GM21576 (cell line): Measurements from ENCODE around the gene RPS6KA1.

ENCODE experiments used
- ATAC-seq: cut with Tn5 transposase; IDR thresholded peaks from one replicate; pipeline ENCODE4 v1.9.1; 2021; ENCODE audit warnings: mild to moderate bottlenecking, moderate library complexity; ENCODE audit not compliant: unreplicated experiment

Gene RPS6KA1

DNA sequence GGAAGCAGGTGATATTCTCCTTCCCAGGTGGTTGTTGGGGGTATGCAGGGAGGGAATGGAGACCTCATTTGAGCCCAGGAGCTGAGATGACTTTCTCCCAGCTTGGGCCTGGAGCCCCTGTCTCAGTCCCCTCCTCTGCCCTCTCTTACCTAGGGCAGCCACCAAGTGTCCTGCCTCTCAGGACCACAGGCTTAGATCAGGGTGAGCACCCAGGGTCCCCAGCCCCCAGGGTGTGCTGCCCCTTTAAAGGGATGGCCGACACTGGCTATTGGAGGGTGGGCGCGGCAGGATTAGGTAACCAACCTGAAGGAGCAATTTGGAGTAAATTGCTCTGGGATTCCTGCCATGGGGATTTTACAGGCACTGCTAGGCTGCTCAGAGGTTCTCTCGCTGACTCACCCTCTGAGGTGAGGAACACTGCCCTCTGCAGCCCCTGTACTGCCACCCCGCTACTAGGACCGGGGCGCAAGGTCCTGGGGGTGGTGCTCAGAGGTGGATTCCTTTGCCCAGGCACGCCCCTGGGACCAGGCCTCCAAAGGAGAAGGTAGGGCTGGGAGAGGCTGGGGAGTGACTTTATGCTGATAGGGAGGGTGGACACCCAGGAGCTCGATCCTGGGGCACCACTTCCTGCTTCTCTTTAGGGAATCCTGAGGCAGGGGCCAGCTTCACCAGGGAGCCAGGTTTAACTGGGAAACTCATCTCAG lies 1.5 kb downstream of the RPS6KA1 start:
- no peak for ATAC-seq

DNA sequence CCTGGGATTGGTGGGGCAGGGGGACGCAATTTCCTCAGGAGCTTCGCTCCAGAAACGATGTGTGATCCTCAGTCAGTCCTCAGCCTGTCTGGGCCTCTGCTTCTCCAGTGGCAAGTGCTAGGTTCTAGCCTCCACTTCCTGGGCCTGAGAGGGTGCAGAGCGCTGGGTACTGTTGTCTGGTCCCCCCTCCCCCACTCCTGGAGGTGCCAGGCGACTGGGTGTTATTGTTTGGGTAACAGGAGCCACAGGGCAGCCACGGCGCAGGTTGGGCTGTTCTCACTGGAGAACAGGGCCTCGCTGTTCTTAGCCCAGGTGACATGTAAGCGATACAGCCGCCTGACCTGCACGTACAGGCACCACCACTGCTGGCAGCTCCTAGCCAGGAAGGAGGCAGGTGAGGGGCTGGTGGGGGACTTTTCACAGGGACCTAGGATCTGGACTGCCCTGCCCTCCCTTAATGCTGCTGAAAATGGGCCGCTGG lies 2.1 kb downstream of the RPS6KA1 start:
- no peak for ATAC-seq

DNA sequence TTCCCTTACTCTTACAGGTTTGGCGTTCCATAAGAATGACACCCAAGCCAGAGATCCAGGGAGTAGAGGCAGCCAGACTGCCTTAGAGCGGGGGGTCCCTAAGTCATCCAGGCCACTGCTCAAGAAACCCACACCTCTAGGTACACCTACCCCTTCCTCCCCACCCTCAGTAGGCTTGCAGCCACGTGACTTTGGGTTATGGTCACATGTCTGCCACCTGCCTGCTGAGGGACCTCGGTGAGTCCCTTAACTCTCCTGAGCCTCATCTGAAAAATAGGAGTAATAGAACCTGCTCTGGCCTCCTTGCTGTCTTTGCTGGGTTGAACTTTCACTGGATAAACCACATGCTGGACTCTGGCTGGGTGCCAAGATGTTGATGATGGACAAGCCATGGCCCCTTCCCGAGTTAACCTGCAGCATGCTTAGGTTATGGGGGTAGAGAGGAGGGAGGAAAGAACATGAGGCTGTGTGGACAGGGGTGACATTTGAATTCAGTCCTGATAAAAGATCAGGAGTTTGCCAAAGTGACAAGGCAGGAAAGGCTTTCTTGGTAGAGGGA lies 4.5 kb downstream of the RPS6KA1 start:
- ATAC-seq, result no peak

DNA sequence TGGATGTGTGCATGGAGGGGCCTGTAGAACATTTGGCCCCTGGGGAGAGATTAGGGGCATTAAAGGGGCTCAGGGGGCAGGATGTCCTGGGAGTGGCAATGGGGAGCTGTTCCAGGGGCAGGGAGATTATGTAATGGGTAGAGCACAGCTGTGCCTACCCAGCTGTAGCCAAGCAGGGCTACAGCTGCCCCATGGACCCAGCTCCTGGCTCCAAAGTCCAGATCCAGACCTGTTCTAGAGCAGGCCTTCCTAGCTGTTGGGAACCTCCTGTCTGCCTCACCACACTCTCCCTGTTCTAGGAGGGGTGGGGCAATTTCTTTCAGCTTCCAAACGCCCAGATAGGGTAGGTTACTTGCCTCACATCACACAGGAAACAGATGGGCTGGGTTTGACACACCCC lies 5.6 kb downstream of the RPS6KA1 start:
- no peak for ATAC-seq

DNA sequence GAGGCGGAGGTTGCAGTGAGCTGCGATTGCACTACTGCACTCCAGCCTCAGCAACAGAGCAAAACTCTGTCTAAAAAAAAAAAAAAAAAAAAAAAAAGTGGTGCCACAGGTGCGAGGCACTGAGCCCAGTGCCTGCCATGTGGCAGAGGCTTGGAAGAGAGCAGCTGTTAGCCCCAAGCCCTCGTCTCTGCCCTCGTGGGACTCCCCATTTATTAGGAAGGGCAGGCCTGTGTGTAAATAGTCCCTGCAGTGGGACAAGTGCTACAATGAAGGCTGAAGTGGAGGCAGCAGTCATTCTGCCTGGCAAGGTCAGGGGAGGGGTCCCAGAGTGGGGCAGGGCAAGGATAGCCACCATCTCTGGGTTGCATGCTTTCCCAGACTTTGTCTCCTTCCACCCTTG lies 6.5 kb downstream of the RPS6KA1 start:
- no peak for ATAC-seq

DNA sequence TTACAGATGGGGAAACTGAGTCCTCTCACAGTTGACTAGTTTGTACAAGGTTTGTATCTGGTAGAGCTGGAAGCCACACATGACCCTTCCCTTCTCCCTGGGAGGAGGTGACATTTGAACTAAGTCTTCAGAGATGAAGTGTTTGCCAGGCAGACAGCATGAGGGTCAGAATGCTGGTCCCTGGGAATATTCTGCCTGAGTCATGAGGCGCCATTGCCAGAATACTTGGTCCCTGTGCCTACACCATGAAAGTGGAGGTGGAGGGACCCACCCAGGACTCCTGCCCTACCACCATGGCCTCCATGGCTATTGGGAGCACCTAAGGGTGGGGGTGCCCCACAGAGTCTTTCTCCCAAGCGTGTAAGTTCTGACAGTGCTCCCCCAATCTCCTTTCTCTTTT lies 7.0 kb downstream of the RPS6KA1 start:
- no peak for ATAC-seq

DNA sequence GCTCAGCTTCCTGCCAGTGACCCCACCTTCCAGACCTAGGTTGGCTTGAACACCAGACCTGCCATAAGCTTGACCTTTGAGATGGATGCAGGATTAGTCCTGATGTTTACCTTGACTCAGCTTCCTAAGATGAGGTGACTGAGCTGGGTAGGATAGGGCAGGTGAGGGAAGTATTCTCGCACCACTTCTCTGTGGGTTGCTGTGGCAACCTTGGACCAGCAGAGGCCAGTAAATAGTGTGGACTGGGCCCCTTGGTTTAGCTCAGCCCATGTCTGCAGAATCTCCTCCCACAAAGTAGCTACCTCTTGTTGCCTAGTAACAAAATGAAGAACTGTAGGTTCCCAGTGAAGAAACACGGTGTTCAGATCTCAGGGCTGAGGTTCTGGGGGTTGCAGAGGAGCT lies 8.4 kb downstream of the RPS6KA1 start:
- ATAC-seq, result no peak

DNA sequence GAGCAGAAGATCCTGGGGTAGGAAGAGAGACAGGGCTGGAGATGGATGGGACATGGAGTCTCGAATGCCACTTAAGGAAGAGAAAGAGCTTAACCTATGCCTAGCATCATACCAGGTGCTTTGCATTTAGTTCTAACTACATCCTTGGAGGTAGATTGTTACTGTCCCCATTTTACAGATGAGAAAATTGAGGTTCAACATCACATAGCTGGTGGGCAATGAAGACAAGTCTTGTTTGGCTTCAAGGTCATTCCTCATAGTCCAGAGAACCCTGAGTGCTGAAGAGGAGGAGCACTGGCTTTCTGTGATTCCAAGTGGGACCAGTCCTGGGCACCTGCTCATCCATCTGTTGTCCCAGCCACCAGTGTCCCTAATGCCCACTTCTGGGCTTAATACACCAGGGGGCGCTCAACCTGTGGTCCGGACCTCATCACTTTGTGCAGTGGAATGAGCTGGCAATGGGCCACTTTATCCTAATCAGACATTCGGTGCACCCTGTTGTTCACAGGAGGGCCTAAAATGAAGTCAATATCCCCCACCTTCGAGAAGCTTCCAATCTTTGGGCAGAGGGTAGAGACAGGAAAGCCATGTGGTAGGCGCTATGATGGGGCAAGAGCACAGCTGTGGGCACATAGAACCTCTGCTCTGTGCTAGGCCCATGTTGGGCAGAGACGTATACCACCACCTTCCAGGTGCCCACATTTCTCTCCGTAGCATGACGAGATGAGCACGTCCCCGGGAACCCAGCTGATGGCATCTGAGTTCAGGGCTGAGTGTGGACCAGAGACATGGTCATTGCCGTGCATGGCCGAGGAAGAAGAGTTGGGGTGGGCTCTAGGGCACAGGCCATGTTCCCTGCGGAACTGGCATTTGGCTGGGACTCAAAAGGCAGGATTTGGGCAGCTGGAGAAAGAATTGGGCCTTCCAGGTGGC lies 9.2 kb downstream of the RPS6KA1 start:
- ATAC-seq, result no peak

DNA sequence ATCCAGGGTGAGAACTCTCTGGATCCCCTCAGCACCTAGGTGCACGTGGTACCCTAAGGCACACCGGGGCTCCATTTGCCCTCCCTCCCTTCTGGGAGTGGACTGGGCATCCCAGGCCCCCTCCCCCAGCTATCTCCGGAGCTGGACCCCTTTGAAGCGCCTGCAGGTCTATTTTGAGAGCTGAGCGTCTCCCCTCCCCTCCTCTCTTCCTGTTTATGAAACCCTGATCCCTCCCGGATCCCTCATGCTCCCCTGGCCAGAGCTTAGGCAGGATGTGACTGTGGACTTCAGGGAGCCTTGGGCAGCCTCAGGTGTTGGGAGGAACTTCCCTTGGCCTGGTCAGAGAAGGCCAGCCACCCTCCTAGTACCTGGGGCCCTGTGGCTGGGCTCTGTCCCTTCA lies 10.2 kb downstream of the RPS6KA1 start:
- ATAC-seq, result no peak

DNA sequence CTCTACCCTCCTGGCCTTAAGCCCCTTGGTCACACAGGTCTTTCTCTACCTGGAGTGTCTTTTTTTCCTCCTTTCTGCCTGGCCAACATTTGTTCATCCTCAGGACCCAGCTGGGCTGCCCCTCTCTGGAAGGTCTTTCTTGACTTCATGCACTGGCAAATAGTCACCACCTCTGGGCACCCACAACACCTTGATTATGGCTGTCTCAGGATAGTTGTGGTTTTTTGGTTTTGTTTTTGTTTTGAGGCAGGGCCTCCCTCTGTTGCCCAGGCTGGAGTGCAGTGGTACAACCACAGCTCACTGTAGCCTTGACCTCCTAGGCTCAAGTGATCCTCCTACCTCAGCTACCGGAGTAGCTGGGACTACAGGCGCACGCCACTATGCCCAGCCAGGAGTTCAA lies 10.8 kb downstream of the RPS6KA1 start:
- no peak for ATAC-seq

DNA sequence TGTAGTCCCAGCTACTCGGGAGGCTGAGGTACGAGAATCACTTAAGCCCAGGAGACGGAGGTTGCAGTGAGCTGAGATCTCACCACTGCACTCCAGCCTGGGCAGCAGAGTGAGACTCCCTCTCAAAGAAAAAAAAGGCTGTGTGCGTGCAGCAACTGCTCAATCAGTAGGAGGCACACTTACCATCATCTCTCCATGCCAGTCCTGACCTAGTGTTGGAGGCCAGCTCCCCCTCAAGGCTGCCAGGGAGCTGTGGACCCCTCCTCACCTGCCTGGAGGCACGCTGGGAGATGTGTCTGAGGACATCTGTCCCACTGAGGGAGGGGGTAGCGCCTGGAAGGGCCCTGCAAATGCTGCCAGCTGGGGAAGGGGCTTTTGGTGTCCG lies 11.9 kb downstream of the RPS6KA1 start:
- ATAC-seq, result no peak

DNA sequence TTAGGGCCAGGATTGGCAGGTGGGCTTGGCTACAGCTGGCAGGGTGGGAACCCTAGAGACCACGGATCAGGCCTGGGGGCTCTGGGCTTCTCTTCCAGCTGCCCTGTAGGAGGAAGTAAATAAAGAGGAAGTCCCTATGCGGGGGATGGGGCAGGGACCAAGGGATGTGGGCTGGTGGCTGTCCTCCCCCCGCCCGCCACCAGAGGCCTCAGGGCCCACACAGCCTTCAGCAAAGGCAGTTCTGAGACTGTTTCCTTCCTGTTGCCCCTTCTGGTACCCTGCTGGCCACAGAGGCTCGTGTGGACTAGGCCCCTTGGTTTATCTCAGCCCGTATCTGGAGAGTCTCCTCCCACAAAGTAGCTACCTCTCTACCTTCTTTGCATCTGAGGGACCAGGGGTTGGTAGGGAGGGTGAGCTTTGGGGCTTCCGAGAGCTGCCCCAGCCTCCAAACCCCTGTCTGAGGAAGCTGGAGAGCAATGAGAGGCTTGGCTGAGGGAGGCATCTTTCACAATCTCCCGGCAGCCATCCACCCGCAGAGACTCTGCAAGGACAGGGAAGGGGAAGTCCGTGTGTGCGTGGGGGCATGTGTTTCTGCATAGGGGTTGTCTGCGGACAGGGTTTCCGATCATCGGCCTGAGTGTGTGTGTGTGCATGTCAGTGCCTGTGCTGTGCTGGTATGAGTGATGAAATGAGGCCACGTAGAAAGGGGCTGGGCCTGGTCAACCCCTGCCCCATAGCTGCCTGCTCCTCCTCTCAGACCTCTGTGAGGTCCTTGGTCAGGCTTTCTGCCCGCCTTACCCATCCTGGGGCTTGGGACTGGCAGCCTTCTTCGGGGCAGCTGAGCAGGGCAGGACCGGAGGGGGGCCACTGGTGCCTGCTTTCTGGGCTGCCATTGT lies 12.5 kb downstream of the RPS6KA1 start:
- peak; percentile 51 for ATAC-seq

DNA sequence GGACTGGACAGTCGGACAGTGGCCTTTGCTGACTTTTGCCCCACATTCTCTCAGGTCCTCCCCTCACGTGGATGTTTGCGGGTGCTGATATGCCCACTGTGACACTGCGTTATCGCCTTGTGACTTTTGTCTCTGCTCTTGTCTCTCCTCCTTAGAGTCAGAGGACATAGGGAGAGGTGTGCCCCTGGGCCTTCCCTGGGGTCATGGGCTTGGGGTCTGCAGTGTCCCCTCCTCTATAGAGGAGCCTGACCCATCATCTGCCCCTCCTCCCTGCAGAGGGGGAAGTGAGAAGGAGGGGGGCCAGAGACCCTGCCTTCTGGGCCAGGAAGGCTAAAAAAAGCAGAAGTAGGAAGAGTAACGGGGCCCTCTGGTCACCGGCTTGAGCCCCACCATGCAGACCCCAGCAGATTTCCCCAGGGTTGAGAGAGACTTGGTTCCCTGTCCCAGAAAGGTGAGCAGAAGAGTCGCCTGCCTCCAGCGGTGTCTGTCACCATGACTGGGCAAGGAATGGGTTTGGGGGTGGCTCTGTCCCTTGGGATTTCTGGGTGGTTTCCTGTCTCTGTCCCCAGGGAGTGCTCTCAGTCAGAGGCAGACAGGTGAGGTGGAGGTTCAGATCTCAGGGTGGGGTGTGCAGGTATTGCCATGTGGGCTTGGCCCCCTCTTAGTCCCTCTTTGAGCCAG lies 13.3 kb downstream of the RPS6KA1 start:
- no peak for ATAC-seq

DNA sequence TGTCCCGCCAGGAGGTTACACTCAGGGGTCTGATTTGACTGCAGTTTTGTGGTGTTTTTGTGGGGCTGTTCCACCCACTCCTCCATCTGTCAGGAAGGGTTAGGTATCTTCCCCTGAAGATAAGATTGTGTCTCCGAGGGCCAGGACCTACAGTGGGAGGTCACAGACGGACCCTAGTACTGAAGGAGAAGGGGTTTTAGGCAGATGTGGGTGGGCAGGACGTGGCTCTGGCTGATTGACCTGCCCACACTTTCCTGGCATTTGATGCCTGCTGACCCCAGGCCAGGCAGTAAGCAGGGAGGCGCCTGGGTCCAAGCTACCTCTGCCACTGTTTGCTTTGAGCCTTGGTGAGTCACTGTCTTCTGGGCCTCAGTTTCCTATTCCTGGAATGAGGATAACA lies 13.9 kb downstream of the RPS6KA1 start:
- ATAC-seq, result no peak

DNA sequence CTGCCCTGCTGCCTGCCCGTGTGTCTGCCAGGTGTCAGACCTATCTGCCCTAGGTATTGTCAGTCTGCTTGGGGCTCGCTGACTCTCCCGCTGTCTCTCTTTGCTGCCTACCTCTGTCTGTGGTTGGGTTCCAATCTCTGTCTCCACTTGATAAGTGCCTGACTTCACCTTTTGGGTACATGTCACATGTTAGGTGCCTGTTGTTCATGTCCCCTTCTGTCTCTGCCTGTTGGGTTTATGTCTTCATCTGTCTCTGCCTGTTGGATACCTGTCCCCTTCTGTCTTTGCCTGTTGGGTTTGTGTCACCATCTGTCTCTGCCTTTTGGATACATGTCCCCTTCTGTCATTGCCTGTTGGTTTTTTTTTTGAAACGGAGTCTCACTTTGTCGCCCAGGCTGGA lies 14.6 kb downstream of the RPS6KA1 start:
- no peak for ATAC-seq

DNA sequence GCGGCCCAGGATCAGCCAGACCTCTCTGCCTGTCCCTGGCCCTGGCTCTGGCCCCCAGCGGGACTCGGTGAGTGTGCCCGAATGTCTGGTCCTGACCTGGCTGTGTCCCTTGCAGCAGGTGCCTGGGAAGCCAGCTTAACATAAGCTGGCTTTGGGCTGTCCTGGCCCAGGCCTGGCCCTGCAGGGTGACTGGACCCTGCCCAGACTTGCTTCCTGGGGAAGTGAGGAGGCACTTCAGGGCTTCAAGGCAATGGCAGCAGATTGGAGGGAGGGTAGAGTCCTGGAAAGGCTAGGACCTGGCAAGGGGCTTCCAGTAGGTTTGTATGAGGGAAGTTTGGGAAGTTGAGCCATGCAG lies 16.4 kb downstream of the RPS6KA1 start:
- ATAC-seq, result no peak

DNA sequence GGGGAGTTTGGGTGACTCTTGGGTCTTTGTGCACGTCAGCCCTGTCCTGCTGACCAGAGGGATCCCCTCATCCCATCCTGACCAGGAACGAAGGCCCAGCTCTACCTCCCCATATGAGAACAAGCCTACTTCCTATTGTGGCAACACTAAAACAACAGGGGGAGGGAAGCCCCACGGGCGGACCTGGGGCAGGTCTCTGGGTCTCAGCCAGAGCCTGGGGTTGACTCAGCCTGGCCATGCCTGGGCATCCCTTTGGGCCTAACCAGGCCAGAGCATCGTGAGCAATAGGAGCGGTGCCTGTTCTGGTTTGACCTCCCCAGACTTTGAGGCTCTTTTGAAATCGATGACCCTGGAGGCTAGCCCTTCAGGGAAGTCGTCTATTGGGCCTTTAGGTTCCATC lies 16.8 kb downstream of the RPS6KA1 start:
- ATAC-seq, result no peak

DNA sequence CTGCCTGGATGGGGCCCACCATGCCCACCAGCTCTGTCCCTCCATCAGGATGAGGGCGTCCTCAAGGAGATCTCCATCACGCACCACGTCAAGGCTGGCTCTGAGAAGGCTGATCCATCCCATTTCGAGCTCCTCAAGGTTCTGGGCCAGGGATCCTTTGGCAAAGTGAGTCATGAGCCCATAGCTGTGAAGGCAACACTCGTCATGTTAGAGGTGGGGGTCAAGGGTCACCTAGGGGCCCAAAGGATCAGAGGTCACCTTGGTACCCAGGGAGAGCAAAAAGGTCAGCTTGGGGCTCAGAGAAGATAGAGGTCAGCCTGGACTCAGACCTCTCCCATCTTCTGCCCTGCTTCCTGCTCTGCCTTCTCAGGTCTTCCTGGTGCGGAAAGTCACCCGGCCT lies 17.3 kb downstream of the RPS6KA1 start:
- no peak for ATAC-seq

DNA sequence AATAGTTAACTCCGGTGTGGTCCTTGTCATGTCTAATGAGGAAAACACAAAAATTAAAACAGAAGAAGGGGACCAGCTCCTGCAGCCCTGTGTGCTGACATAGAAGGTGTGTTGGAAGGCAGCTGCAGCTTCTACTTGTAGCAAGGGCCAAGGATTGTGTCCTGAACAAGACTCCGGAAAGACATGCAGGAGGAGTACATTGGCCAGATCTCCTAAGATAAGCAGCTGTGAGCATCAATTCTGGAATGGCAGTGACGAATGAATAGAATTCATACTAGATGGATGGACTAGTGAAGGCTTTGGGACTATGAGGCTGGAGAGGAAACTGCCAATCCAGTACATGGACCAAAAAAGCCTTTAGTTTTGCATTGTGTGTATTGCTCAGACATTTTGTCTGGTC lies 19.3 kb downstream of the RPS6KA1 start:
- ATAC-seq, result no peak

DNA sequence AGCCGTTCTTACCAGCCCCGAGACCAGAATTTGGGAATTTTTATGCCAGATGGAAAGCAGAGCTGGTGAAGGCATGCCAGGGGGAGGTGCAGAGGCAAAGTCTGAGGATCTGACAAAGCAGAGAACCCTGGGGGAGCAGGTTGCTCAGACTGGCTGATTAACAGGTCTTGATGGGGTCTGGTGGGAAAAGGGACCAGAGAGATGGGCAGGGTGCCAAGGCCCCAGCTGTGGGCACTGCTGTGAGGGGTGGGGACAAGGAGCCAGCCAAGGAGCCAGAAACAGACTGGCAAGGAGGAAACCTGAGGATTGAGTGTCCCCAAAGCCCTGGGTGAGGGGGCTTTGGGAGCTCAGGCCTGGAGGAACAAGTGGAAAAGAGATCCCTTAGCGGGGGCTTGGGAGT lies 21.4 kb downstream of the RPS6KA1 start:
- ATAC-seq, result no peak
